HCT116 (cell line): ENCODE measurements around the gene PPIL1. TPM values are rescaled to one million over a fixed set of nuclear protein-coding genes. Genes with fewer than 3 reads are reported as not detected.

ENCODE experiments used
- ATAC-seq: fragments of 200-7000 bp; cut with Tn5 transposase; 2 replicates; pipeline ENCODE4 v1.9.1; 2020; ENCODE audit warnings: mild to moderate bottlenecking, moderate library complexity
- BruUV-seq: library from RNA; stranded (reverse); fragments of 400-500 nt; replicated peaks from 2 replicates; lab custom pipeline; 2021; lab: Mats Ljungman, UMichigan
- CTCF ChIA-PET: fragments of 300-600 bp; sonication (Branson Sonifier 250); formaldehyde crosslinking; loops from one replicate; lab custom pipeline; 2021; ENCODE audit warnings: antibody characterized with exemption; lab: Charles Lee
- POLR2A ChIA-PET: fragments of 300-600, 350-600 bp; sonication (Branson Sonifier 250); formaldehyde crosslinking; loops from one replicate; lab custom pipeline; 2021; ENCODE audit warnings: antibody characterized with exemption; lab: Charles Lee
- RAD21 ChIA-PET, 2 experiments: fragments of 300-600 bp; sonication (Branson Sonifier 250); formaldehyde crosslinking; loops; one replicate each; lab custom pipeline; 2023; ENCODE audit warnings: low total read pairs in 2 of 2; ENCODE audit not compliant: uncharacterized antibody in 2 of 2, unreplicated experiment in 2 of 2, low non-redundant PET in 1 of 2; lab: Charles Lee
- DNase-seq: peaks from one replicate; pipeline ENCODE4 v3.0.0-alpha.2; 2010; ENCODE audit warnings: low read depth, low spot score
- H2AFZ ChIP-seq: fragments of 200-600 bp; shearing (Covaris generic), sonication (generic); 2 replicates; pipeline ENCODE4 v1.6.1; 2017; ENCODE audit warnings: low read depth, mixed run types, mixed read lengths, antibody characterized with exemption, low read length; ENCODE audit not compliant: poor library complexity, severe bottlenecking
- H3K27ac ChIP-seq: 2 replicates; pipeline ENCODE4 v1.5.1; 2012; ENCODE audit warnings: low read depth, low read length
- H3K27me3 ChIP-seq: fragments of 200-600 bp; sonication (generic); 2 replicates; pipeline ENCODE4 v1.6.1; 2016; ENCODE audit warnings: mixed run types, low read length, mixed read lengths; ENCODE audit not compliant: insufficient read depth
- H3K36me3 ChIP-seq, 2 experiments: fragments of 200-500 bp in 1 of 2; fragments of 200-600 bp in 1 of 2; sonication (Bioruptor generic) in 1 of 2; sonication (generic) in 1 of 2; 2 replicates each; pipeline versions ENCODE4 v1.5.1 to v1.6.1; 2014 to 2016; ENCODE audit warnings: low read length in 2 of 2, inconsistent platforms in 1 of 2, mixed read lengths in 1 of 2, mixed run types in 1 of 2; ENCODE audit not compliant: insufficient read depth in 2 of 2, control insufficient read depth in 1 of 2
- H3K4me1 ChIP-seq, 2 experiments: fragments of 200-600 bp in 1 of 2; sonication (generic) in 1 of 2; 2 replicates each; pipeline versions ENCODE4 v1.5.1 to v1.6.1; 2012 to 2017; ENCODE audit warnings: low read length in 2 of 2, inconsistent platforms in 1 of 2, mild to moderate bottlenecking in 1 of 2, mixed read lengths in 1 of 2, mixed run types in 1 of 2, moderate library complexity in 1 of 2; ENCODE audit not compliant: insufficient read depth in 2 of 2, control insufficient read depth in 1 of 2
- H3K4me2 ChIP-seq: fragments of 200-600 bp; sonication (generic); 2 replicates; pipeline ENCODE4 v1.6.1; 2017; ENCODE audit warnings: mixed run types, low read length, mixed read lengths
- H3K4me3 ChIP-seq, 2 experiments: fragments of 200-600 bp in 1 of 2; sonication (generic) in 1 of 2; replicated peaks in 1 of 2; 2 replicates each; pipeline ENCODE4 v1.5.1; 2011 to 2016; ENCODE audit warnings: low read length in 2 of 2, control low read depth in 1 of 2, low read depth in 1 of 2, mild to moderate bottlenecking in 1 of 2, mixed read lengths in 1 of 2, mixed run types in 1 of 2
- H3K79me2 ChIP-seq: fragments of 200-600 bp; sonication (generic); 2 replicates; pipeline ENCODE4 v1.6.1; 2017; ENCODE audit warnings: mild to moderate bottlenecking, mixed run types, low read length, moderate library complexity, mixed read lengths; ENCODE audit not compliant: insufficient read depth
- H3K9ac ChIP-seq: fragments of 200-600 bp; sonication (generic); 2 replicates; pipeline ENCODE4 v1.6.1; 2016; ENCODE audit warnings: low read length, mixed read lengths
- H3K9me2 ChIP-seq: fragments of 200-600 bp; sonication (generic), shearing (Covaris generic); 2 replicates; pipeline ENCODE4 v1.6.1; 2017; ENCODE audit warnings: mixed run types, mild to moderate bottlenecking, moderate library complexity; ENCODE audit not compliant: insufficient read depth
- H3K9me3 ChIP-seq, 2 experiments: fragments of 200-500 bp in 1 of 2; fragments of 200-600 bp in 1 of 2; sonication (Bioruptor generic) in 1 of 2; sonication (generic) in 1 of 2; 2 replicates each; pipeline ENCODE4 v1.6.1; 2014 to 2017; ENCODE audit warnings: low read length in 2 of 2, mixed read lengths in 2 of 2, inconsistent platforms in 1 of 2, low read depth in 1 of 2, mild to moderate bottlenecking in 1 of 2, mixed run types in 1 of 2, moderate library complexity in 1 of 2; ENCODE audit not compliant: control insufficient read depth in 1 of 2, insufficient read depth in 1 of 2
- H4K20me1 ChIP-seq: fragments of 200-600 bp; sonication (generic), shearing (Covaris generic); 2 replicates; pipeline ENCODE4 v1.6.1; 2017; ENCODE audit warnings: mixed run types, mild to moderate bottlenecking, moderate library complexity; ENCODE audit not compliant: insufficient read depth
- CBX3 ChIP-seq: IDR thresholded peaks from 2 replicates; pipeline ENCODE4 v1.6.1; 2012; ENCODE audit warnings: low read depth
- EZH2phosphoT487 ChIP-seq: fragments of 200-600 bp; IDR thresholded peaks from 2 replicates; pipeline ENCODE4 v1.6.1; 2018; ENCODE audit warnings: antibody characterized with exemption, borderline replicate concordance
- FOSL1 ChIP-seq: IDR thresholded peaks from 2 replicates; pipeline ENCODE4 v1.6.1; 2012; ENCODE audit warnings: low read depth
- JUND ChIP-seq: IDR thresholded peaks from 2 replicates; pipeline ENCODE4 v1.6.1; 2012
- REST ChIP-seq: IDR thresholded peaks from 2 replicates; pipeline ENCODE4 v1.6.1; 2012; ENCODE audit warnings: low read depth
- ZBTB33 ChIP-seq: IDR thresholded peaks from 2 replicates; pipeline ENCODE4 v1.6.1; 2011; ENCODE audit warnings: mild to moderate bottlenecking, low read length, moderate library complexity; ENCODE audit not compliant: insufficient replicate concordance; ENCODE audit errors: extremely low read depth
- intact Hi-C: fragments of 100-400 bp; cut with micrococcal nuclease; formaldehyde crosslinking; loops from 2 replicates; pipeline ENCODE4 v1.10.0; 2022
- total RNA-seq: library from RNA; stranded (reverse); gene quantifications from one replicate; pipeline ENCODE4 v1.2.1, GENCODE V29; 2021; ENCODE audit not compliant: unreplicated experiment

Gene PPIL1
- total RNA-seq, 1 experiment from 2014 or later = 42.0 TPM

- TF ChIP-seq REST (no peak), JUND (no peak), EZH2phosphoT487 (no peak), CBX3 (no peak)
These were observed 58.5 kb downstream of the PPIL1 start (continued) for GRCh38 chr6:36815962-36816735.

- no TSS peak for BruUV-seq
- POLR2A ChIA-PET = no interaction called here
These were observed 60.4 kb downstream of the PPIL1 start for GRCh38 chr6:36814249-36814648.

More at GRCh38 chr6:36814249-36814648, 60.4 kb downstream of the PPIL1 start:
- RAD21 ChIA-PET = no interaction called here
- H3K4me2 ChIP-seq = no peak overlapping the region
- no peaks in the 10 kb centered on the region for H3K9me2 ChIP-seq
- no peaks in the 10 kb centered on the region for H3K36me3 ChIP-seq
- no peak for TF ChIP-seq ZBTB33
- no peak for TF ChIP-seq FOSL1
- TF ChIP-seq CBX3 = no peak
- no peak for TF ChIP-seq JUND
- no peaks in the 10 kb centered on the region for H4K20me1 ChIP-seq
- no peak overlapping the region for H3K9ac ChIP-seq
- no peaks in the 10 kb centered on the region for H3K27me3 ChIP-seq
- H3K79me2 ChIP-seq = no peaks in the 10 kb centered on the region
- no peak overlapping the region for H3K4me3 ChIP-seq
- H2AFZ ChIP-seq = no peak overlapping the region
- no peaks in the 10 kb centered on the region for H3K9me3 ChIP-seq
- DNase-seq = no peak
- intact Hi-C loops = no loop called here
- no peak for ATAC-seq
- no peaks in the 10 kb centered on the region for H3K4me1 ChIP-seq
- CTCF ChIA-PET = no interaction called here
- no peak overlapping the region for H3K27ac ChIP-seq
